BLaER1 (cell line): ENCODE measurements around the gene SELENOO.

Experiments
- H3K27ac ChIP-seq: shearing (Covaris generic); formaldehyde crosslinking; 2 replicates; pipeline ENCODE4 v1.8.1; 2022
- H3K27me3 ChIP-seq: shearing (Covaris generic); formaldehyde crosslinking; 2 replicates; pipeline ENCODE4 v1.8.1; 2022
- H3K36me3 ChIP-seq: shearing (Covaris generic); formaldehyde crosslinking; 2 replicates; pipeline ENCODE4 v1.8.1; 2022
- H3K4me1 ChIP-seq: shearing (Covaris generic); formaldehyde crosslinking; 2 replicates; pipeline ENCODE4 v1.8.1; 2022
- H3K4me2 ChIP-seq: shearing (Covaris generic); formaldehyde crosslinking; 2 replicates; pipeline ENCODE4 v1.8.1; 2022
- H3K4me3 ChIP-seq: shearing (Covaris generic); formaldehyde crosslinking; 2 replicates; pipeline ENCODE4 v1.8.1; 2022
- H3K9ac ChIP-seq: shearing (Covaris generic); formaldehyde crosslinking; 2 replicates; pipeline ENCODE4 v1.8.1; 2022
- H3K9me3 ChIP-seq: shearing (Covaris generic); formaldehyde crosslinking; 2 replicates; pipeline ENCODE4 v1.8.1; 2022
- H4K20me1 ChIP-seq: shearing (Covaris generic); formaldehyde crosslinking; 2 replicates; pipeline ENCODE4 v1.8.1; 2022
- Cebpa-rat ChIP-seq: shearing (Covaris generic); IDR thresholded peaks from 2 replicates; pipeline ENCODE4 v1.8.1; 2022

The SELENOO gene

GRCh38 chr22:50216055-50216683, 15.4 kb downstream of the SELENOO start:
- no peak for TF ChIP-seq Cebpa-rat
- Histone ChIP-seq H3K27me3 (no peaks in the 10 kb centered on the region), H3K9me3 (no peaks in the 10 kb centered on the region), H3K9ac (no peak overlapping the region), H3K27ac (no peak overlapping the region), H3K4me2 (peak overlapping the region; percentile 80; the same call in 1 of the 2 replicates), H3K4me3 (no peak overlapping the region), H3K4me1 (peaks cover 55% of the 10 kb centered on the region), H4K20me1 (peaks cover 99% of the 10 kb centered on the region), H3K36me3 (peaks cover 94% of the 10 kb centered on the region)

GRCh38 chr22:50216684-50217520, 16.1 kb downstream of the SELENOO start:
- Histone ChIP-seq H3K27ac (no peak overlapping the region), H4K20me1 (peaks cover 99% of the 10 kb centered on the region), H3K27me3 (no peaks in the 10 kb centered on the region), H3K36me3 (peaks cover 94% of the 10 kb centered on the region), H3K4me3 (no peak overlapping the region), H3K4me2 (peak overlapping the region; percentile 80), H3K4me1 (peaks cover 62% of the 10 kb centered on the region), H3K9me3 (no peaks in the 10 kb centered on the region), H3K9ac (peak overlapping the region; percentile 24; the same call in 1 of the 2 replicates)
- no peak for TF ChIP-seq Cebpa-rat

GRCh38 chr22:50217543-50218152, 16.8 kb downstream of the SELENOO start:
- Histone ChIP-seq H3K27ac (no peak overlapping the region), H3K9me3 (no peaks in the 10 kb centered on the region), H3K4me1 (peaks cover 70% of the 10 kb centered on the region), H3K36me3 (peaks cover 94% of the 10 kb centered on the region), H3K4me2 (peak overlapping the region; percentile 80), H3K9ac (peak overlapping the region; percentile 24; the same call in 1 of the 2 replicates), H4K20me1 (peaks cover 99% of the 10 kb centered on the region), H3K27me3 (no peaks in the 10 kb centered on the region), H3K4me3 (no peak overlapping the region)
- no peak for TF ChIP-seq Cebpa-rat

- Histone ChIP-seq H3K36me3 (peaks cover 94% of the 10 kb centered on the region), H3K27ac (no peak overlapping the region)
Measured at GRCh38 chr22:50218153-50218995, 17.6 kb downstream of the SELENOO start.

GRCh38 chr22:50218996-50219727, 18.4 kb downstream of the SELENOO start:
- peaks cover 93% of the 10 kb centered on the region for H3K36me3 ChIP-seq
- H3K4me1 ChIP-seq, result peaks cover 75% of the 10 kb centered on the region
- peaks cover 94% of the 10 kb centered on the region for H4K20me1 ChIP-seq

More at GRCh38 chr22:50218153-50218995, 17.6 kb downstream of the SELENOO start:
- H3K4me3 ChIP-seq, result no peak overlapping the region
- peak overlapping the region; percentile 80 for H3K4me2 ChIP-seq
- H3K4me1 ChIP-seq, result peaks cover 71% of the 10 kb centered on the region
- no peak overlapping the region for H3K9ac ChIP-seq
- no peak for TF ChIP-seq Cebpa-rat
- H4K20me1 ChIP-seq, result peaks cover 99% of the 10 kb centered on the region
- no peaks in the 10 kb centered on the region for H3K9me3 ChIP-seq
- H3K27me3 ChIP-seq, result no peaks in the 10 kb centered on the region

GRCh38 chr22:50219800-50220602, 19.2 kb downstream of the SELENOO start:
- Histone ChIP-seq H3K4me3 (no peak overlapping the region), H3K36me3 (peaks cover 91% of the 10 kb centered on the region), H3K4me1 (peaks cover 78% of the 10 kb centered on the region), H3K4me2 (peak overlapping the region; percentile 80), H3K27ac (peak overlapping the region; percentile 35), H3K9ac (0 out of 2 replicates have a peak overlapping the region, but pooled peaks have one; percentile 12), H4K20me1 (peaks cover 91% of the 10 kb centered on the region), H3K27me3 (no peaks in the 10 kb centered on the region), H3K9me3 (no peaks in the 10 kb centered on the region)
- TF ChIP-seq Cebpa-rat, result no peak

More at GRCh38 chr22:50218996-50219727, 18.4 kb downstream of the SELENOO start:
- TF ChIP-seq Cebpa-rat, result no peak
- Histone ChIP-seq H3K4me2 (peak overlapping the region; percentile 80), H3K9me3 (no peaks in the 10 kb centered on the region), H3K9ac (0 out of 2 replicates have a peak overlapping the region, but pooled peaks have one; percentile 12), H3K27ac (peak overlapping the region; percentile 35; the same call in 1 of the 2 replicates), H3K27me3 (no peaks in the 10 kb centered on the region), H3K4me3 (no peak overlapping the region)

- Histone ChIP-seq H3K9ac (no peak overlapping the region), H3K27ac (no peak overlapping the region; the same call in 1 of the 2 replicates), H3K4me3 (no peak overlapping the region; the same call in 1 of the 2 replicates), H3K36me3 (peaks cover 92% of the 10 kb centered on the region), H3K9me3 (no peaks in the 10 kb centered on the region), H3K4me2 (peak overlapping the region; percentile 80), H3K4me1 (peaks cover 85% of the 10 kb centered on the region), H4K20me1 (peaks cover 93% of the 10 kb centered on the region), H3K27me3 (no peaks in the 10 kb centered on the region)
- TF ChIP-seq Cebpa-rat, result no peak
Measured at GRCh38 chr22:50220603-50221409, 20.0 kb downstream of the SELENOO start.
